GM12872 (cell line): Measurements from ENCODE around the gene DAPK3.

Experiments
- CTCF ChIP-seq: IDR thresholded peaks from 3 replicates; pipeline ENCODE4 v1.5.1; 2011; ENCODE audit warnings: low read depth, mild to moderate bottlenecking, low read length, moderate library complexity; ENCODE audit not compliant: insufficient read depth

DAPK3 gene

GRCh38 chr19:3923912-3924311 lies 47.0 kb downstream of the DAPK3 start:
- TF ChIP-seq CTCF: no peak

GRCh38 chr19:3923096-3923758 lies 47.7 kb downstream of the DAPK3 start:
- no peak for TF ChIP-seq CTCF

- TF ChIP-seq CTCF: no peak
These were observed 51.1 kb downstream of the DAPK3 start for GRCh38 chr19:3919793-3920192.

- no peak for TF ChIP-seq CTCF
These were observed 54.9 kb downstream of the DAPK3 start for GRCh38 chr19:3916033-3916432.

- no peak for TF ChIP-seq CTCF
These were observed 56.7 kb downstream of the DAPK3 start for GRCh38 chr19:3914199-3914598.

GRCh38 chr19:3910105-3910504 lies 60.8 kb downstream of the DAPK3 start:
- TF ChIP-seq CTCF: no peak
